Astrocyte (in vitro differentiated cells and primary cell): ENCODE measurements around the gene NR2C2AP. TPM values are rescaled to one million over a fixed set of nuclear protein-coding genes. Genes with fewer than 3 reads are reported as not detected.

Source experiments
- DNase-seq: peaks from one replicate; pipeline ENCODE4 v3.0.0-alpha.2; 2010; ENCODE audit warnings: low read depth
- FAIRE-seq: peaks from 2 replicates; lab custom pipeline; 2011; peaks lifted over from hg19 to GRCh38; lab: Jason Lieb, UNC
- H2AFZ ChIP-seq: 2 replicates; pipeline ENCODE4 v1.6.0; 2012; ENCODE audit warnings: low read depth, low read length, inconsistent platforms
- H3K27ac ChIP-seq: 2 replicates; pipeline ENCODE4 v1.5.1; 2011; ENCODE audit warnings: low read depth, low read length, inconsistent platforms
- H3K27me3 ChIP-seq: 2 replicates; pipeline ENCODE4 v1.6.0; 2011; ENCODE audit warnings: low read length, inconsistent platforms; ENCODE audit not compliant: insufficient read depth
- H3K36me3 ChIP-seq: 2 replicates; pipeline ENCODE4 v1.5.1; 2011; ENCODE audit warnings: low read length, inconsistent platforms; ENCODE audit not compliant: insufficient read depth
- H3K4me1 ChIP-seq: 2 replicates; pipeline ENCODE4 v1.5.1; 2011; ENCODE audit warnings: low read length, inconsistent platforms; ENCODE audit not compliant: insufficient read depth
- H3K4me2 ChIP-seq: 2 replicates; pipeline ENCODE4 v1.6.0; 2012; ENCODE audit warnings: low read length, inconsistent platforms
- H3K4me3 ChIP-seq: 2 replicates; pipeline ENCODE4 v1.5.1; 2011; ENCODE audit warnings: low read depth, mild to moderate bottlenecking, low read length, inconsistent platforms; ENCODE audit not compliant: insufficient read depth
- H3K79me2 ChIP-seq: 2 replicates; pipeline ENCODE4 v1.6.0; 2012; ENCODE audit warnings: mild to moderate bottlenecking, low read length, inconsistent platforms; ENCODE audit not compliant: insufficient read depth
- H3K9ac ChIP-seq: 2 replicates; pipeline ENCODE4 v1.6.0; 2012; ENCODE audit warnings: mild to moderate bottlenecking, low read length, inconsistent platforms
- H3K9me3 ChIP-seq: 2 replicates; pipeline ENCODE4 v1.5.1; 2012; ENCODE audit warnings: low read depth, mild to moderate bottlenecking, low read length, inconsistent platforms; ENCODE audit not compliant: insufficient read depth
- H4K20me1 ChIP-seq: 2 replicates; pipeline ENCODE4 v1.6.0; 2012; ENCODE audit warnings: low read length, inconsistent platforms; ENCODE audit not compliant: insufficient read depth
- H3K27ac Mint-ChIP-seq: one replicate; pipeline ENCODE4 v1.8.0; 2021; ENCODE audit warnings: mild to moderate bottlenecking, mixed read lengths; ENCODE audit not compliant: unreplicated experiment
- H3K27me3 Mint-ChIP-seq: one replicate; pipeline ENCODE4 v1.8.0; 2021; ENCODE audit warnings: low read depth, mixed read lengths; ENCODE audit not compliant: unreplicated experiment
- H3K36me3 Mint-ChIP-seq: one replicate; pipeline ENCODE4 v1.8.0; 2021; ENCODE audit warnings: low read depth, mixed read lengths; ENCODE audit not compliant: unreplicated experiment
- H3K4me1 Mint-ChIP-seq: one replicate; pipeline ENCODE4 v1.8.0; 2021; ENCODE audit warnings: low read depth, mixed read lengths; ENCODE audit not compliant: unreplicated experiment
- H3K4me3 Mint-ChIP-seq: one replicate; pipeline ENCODE4 v1.8.0; 2021; ENCODE audit warnings: mild to moderate bottlenecking, moderate library complexity, mixed read lengths; ENCODE audit not compliant: unreplicated experiment
- H3K9me3 Mint-ChIP-seq: one replicate; pipeline ENCODE4 v1.8.0; 2021; ENCODE audit warnings: mild to moderate bottlenecking, mixed read lengths; ENCODE audit not compliant: unreplicated experiment
- EZH2 ChIP-seq: IDR thresholded peaks from 2 replicates; pipeline ENCODE4 v1.6.1; 2012; ENCODE audit warnings: mild to moderate bottlenecking, low read length, inconsistent platforms; ENCODE audit not compliant: insufficient read depth
- total RNA-seq: library from RNA; stranded (reverse); gene quantifications from 2 replicates; pipeline ENCODE4 v1.2.1, GENCODE V29; 2021
- TF ChIP-seq, protein P1 (sequence below): IDR thresholded peaks from 2 replicates; pipeline ENCODE4 v1.5.1; 2011; ENCODE audit warnings: low read depth, mild to moderate bottlenecking, inconsistent platforms, low read length, moderate library complexity; ENCODE audit not compliant: insufficient read depth

Gene NR2C2AP
- total RNA-seq, 1 donor from 2014 or later, result 5.1 TPM

DNA sequence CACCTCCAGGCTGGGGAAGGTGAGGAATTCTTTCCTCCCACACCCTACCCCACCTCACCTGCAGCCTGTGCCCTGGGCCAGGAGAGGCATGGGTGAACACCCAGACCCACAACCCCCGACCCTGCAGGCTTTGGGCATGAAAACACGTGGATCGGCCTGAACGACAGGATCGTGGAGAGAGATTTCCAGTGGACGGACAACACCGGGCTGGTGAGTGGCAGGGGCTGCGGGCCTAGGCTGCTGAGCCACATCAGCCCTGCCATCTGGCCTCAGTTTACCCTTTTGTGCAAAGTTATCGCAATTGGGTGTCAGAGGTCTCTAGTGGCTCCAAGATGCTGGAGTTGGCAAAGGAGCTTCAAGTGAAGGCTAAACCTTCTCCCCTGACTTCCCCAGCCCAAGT is 37.3 kb upstream of the NR2C2AP start:
- peaks cover 6% of the 10 kb centered on the region for H3K9me3 Mint-ChIP-seq
- H3K36me3 Mint-ChIP-seq, result peaks cover 2% of the 10 kb centered on the region
- H3K4me3 Mint-ChIP-seq, result no peak overlapping the region
- no peak overlapping the region for H3K9ac ChIP-seq
- no peak overlapping the region for H3K27ac ChIP-seq
- H3K79me2 ChIP-seq, result no peaks in the 10 kb centered on the region
- FAIRE-seq (no peak), DNase-seq (no peak)
- no peak overlapping the region for H3K4me2 ChIP-seq
- H3K27me3 Mint-ChIP-seq, result peaks cover 24% of the 10 kb centered on the region
- no peak overlapping the region for H3K27ac Mint-ChIP-seq
- no peaks in the 10 kb centered on the region for H3K4me1 Mint-ChIP-seq
- no peaks in the 10 kb centered on the region for H3K9me3 ChIP-seq
- H2AFZ ChIP-seq, result no peak overlapping the region
- H4K20me1 ChIP-seq, result no peaks in the 10 kb centered on the region
- no peak overlapping the region for H3K4me3 ChIP-seq
- no peaks in the 10 kb centered on the region for H3K27me3 ChIP-seq
- TF ChIP-seq, protein P1, sequence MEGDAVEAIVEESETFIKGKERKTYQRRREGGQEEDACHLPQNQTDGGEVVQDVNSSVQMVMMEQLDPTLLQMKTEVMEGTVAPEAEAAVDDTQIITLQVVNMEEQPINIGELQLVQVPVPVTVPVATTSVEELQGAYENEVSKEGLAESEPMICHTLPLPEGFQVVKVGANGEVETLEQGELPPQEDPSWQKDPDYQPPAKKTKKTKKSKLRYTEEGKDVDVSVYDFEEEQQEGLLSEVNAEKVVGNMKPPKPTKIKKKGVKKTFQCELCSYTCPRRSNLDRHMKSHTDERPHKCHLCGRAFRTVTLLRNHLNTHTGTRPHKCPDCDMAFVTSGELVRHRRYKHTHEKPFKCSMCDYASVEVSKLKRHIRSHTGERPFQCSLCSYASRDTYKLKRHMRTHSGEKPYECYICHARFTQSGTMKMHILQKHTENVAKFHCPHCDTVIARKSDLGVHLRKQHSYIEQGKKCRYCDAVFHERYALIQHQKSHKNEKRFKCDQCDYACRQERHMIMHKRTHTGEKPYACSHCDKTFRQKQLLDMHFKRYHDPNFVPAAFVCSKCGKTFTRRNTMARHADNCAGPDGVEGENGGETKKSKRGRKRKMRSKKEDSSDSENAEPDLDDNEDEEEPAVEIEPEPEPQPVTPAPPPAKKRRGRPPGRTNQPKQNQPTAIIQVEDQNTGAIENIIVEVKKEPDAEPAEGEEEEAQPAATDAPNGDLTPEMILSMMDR, result no peak
- no peak for TF ChIP-seq EZH2
- no peaks in the 10 kb centered on the region for H3K4me1 ChIP-seq
- no peaks in the 10 kb centered on the region for H3K36me3 ChIP-seq

DNA sequence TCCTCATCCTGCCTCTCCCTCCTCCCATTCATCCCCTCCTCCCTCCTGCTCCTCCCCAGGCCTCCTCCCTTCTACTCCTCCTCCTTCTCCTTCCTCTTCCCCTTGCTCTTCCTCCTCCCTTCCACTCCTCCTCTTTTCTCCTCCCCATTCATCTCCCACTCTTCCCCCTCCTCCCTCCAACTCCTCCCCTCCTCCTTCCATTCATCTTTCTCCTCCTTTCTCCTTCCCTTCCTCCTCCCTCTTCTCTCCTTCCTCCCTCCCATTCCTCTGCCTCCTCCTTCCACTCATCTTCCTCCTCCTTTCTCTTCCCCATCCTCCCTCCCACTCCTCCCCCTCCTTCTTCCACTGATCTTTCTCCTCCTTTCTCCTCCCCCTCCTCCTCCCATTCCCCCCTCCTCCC is 36.5 kb upstream of the NR2C2AP start:
- Mint-ChIP-seq H3K36me3 (peaks cover 2% of the 10 kb centered on the region), H3K27me3 (peaks cover 24% of the 10 kb centered on the region), H3K9me3 (peaks cover 6% of the 10 kb centered on the region), H3K4me1 (no peaks in the 10 kb centered on the region), H3K4me3 (no peak overlapping the region), H3K27ac (no peak overlapping the region)
- Histone ChIP-seq H2AFZ (no peak overlapping the region), H3K27ac (no peak overlapping the region), H3K4me2 (no peak overlapping the region), H3K36me3 (no peaks in the 10 kb centered on the region), H3K4me1 (no peaks in the 10 kb centered on the region), H4K20me1 (no peaks in the 10 kb centered on the region), H3K79me2 (no peaks in the 10 kb centered on the region), H3K27me3 (no peaks in the 10 kb centered on the region), H3K4me3 (no peak overlapping the region), H3K9me3 (peaks cover 4% of the 10 kb centered on the region), H3K9ac (no peak overlapping the region)
- no peak for FAIRE-seq
- no peak for DNase-seq
- TF ChIP-seq, protein P1, result no peak
- no peak for TF ChIP-seq EZH2

DNA sequence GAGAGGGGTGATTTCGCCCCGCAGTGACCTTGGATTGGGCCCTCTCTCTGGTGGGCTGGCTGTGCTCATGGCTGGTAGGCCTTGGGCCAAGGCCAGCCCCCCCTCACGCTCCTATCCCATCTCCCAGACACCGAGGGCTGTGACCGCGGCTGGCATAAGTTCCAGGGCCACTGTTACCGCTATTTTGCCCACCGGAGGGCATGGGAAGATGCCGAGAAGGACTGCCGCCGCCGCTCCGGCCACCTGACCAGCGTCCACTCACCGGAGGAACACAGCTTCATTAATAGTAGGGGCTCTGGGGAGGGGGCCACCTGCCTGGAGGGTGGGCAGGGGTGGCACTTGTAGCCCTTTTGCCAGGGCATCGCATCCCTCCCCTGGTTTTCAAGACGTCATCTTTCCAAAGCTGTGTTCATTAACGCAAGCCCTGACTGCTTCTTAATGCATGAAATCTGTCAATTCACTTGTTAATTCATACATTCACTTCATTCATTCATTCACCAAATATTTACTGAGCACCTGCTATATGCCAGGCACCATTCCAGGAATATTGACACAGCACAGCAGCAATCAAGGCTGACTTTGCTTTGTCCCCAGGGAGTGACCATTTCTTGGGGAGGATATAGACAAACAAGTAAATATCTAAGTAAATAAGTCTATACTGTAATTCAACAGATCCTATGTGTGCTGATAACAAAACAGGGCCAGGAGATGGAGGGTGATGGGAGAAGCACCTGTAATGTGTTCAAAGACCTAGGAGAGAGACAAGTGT is 35.1 kb upstream of the NR2C2AP start:
- H3K27me3 Mint-ChIP-seq, result peaks cover 24% of the 10 kb centered on the region
- H3K9ac ChIP-seq, result no peak overlapping the region
- no peaks in the 10 kb centered on the region for H3K4me1 Mint-ChIP-seq

More for the DNA sequence above, 35.1 kb upstream of the NR2C2AP start:
- H3K79me2 ChIP-seq, result no peaks in the 10 kb centered on the region
- no peak overlapping the region for H3K4me3 Mint-ChIP-seq
- H3K9me3 ChIP-seq, result peaks cover 15% of the 10 kb centered on the region
- H4K20me1 ChIP-seq, result no peaks in the 10 kb centered on the region
- peaks cover 15% of the 10 kb centered on the region for H3K9me3 Mint-ChIP-seq
- H3K27me3 ChIP-seq, result no peaks in the 10 kb centered on the region
- H3K4me3 ChIP-seq, result no peak overlapping the region
- H3K36me3 ChIP-seq, result no peaks in the 10 kb centered on the region
- no peaks in the 10 kb centered on the region for H3K4me1 ChIP-seq
- no peak overlapping the region for H3K27ac ChIP-seq
- no peak for DNase-seq
- no peak for FAIRE-seq
- H3K36me3 Mint-ChIP-seq, result peaks cover 5% of the 10 kb centered on the region
- H3K27ac Mint-ChIP-seq, result no peak overlapping the region
- no peak for TF ChIP-seq EZH2
- H3K4me2 ChIP-seq, result no peak overlapping the region
- no peak overlapping the region for H2AFZ ChIP-seq
